Endometrial microvascular endothelial cells (primary cell): ENCODE data around the gene CCDC117. TPM values are rescaled to one million over a fixed set of nuclear protein-coding genes. Genes with fewer than 3 reads are reported as not detected.
"Not testable (repeated sequence)": the region's sequence is repeated elsewhere in the genome, so short reads cannot be mapped to it uniquely, and the experiment has no call there.

Source experiments
- in situ Hi-C: cut with HindIII; loops from 2 replicates; pipeline ENCODE4 v1.10.0; 2017; ENCODE audit warnings: low sequenced_read_pairs, low pct_unique_long_range_greater_than_20kb; ENCODE audit errors: inconsistent ontology term
- total RNA-seq: library from RNA; depleted of rRNA; stranded (reverse); fragments of >200 nt; gene quantifications from one replicate; pipeline ENCODE4 v1.2.3, GENCODE V29; 2015; ENCODE audit errors: inconsistent ontology term

The CCDC117 gene
- total RNA-seq, 1 donor from 2014 or later: 19.6 TPM

- in situ Hi-C loops: no loop called here
Observed at GRCh38 chr22:28820885-28821284, 48.4 kb downstream of the CCDC117 start.

- in situ Hi-C loops: no loop called here
Observed at GRCh38 chr22:28821452-28821851, 49.0 kb downstream of the CCDC117 start.

GRCh38 chr22:28822930-28823551, 50.5 kb downstream of the CCDC117 start:
- in situ Hi-C loops: no loop called here

DNA sequence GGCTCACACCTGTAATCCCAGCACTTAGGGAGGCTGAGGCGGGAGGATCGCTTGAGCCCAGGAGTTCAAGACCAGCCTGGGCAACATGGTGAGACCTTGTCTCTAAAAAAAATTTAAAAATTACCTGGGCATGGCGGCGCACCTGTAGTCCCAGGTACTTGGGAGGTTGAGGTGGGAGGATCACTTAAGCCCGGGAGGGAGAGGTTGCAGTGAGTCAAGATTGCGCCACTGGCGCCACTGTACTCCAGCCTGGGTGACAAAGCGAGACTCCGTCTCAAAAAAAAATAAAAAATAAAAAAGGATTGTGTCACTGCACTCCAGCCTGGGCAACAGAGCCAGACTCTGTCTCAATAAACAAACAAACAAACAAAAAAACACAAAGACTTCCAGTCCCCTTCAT, 52.0 kb downstream of the CCDC117 start:
- in situ Hi-C loops: not testable (repeated sequence)

DNA sequence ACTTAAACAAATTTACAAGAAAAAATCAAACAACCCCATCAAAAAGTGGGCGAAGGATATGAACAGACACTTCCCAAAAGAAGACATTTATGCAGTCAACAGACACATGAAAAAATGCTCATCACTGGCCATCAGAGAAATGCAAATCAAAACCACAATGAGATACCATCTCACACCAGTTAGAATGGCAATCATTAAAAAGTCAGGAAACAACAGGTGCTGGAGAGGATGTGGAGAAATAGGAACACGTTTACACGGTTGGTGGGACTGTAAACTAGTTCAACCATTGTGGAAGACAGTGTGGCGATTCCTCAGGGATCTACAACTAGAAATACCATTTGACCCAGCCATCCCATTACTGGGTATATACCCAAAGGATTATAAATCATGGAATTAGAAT, 53.9 kb downstream of the CCDC117 start:
- in situ Hi-C loops: not testable (repeated sequence)

DNA sequence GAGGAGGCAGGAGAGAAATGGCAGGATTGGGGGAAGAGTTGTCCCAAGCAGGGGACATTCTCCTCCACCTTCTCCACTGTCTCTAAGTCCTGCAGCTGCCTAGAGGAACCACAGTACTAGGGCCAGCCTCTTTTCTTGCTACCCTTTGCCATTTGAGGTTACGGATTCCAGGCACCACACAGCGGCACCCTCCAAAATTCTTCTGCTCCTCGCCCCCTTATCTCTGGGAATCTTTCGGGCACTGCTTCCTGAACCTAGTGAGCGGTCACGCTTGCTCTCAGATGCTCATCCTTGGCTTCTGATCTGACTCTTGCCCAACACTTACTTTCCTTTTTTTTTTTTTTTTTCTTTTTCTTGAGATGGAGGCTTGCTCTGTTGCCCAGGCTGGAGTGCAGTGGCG, 54.4 kb downstream of the CCDC117 start:
- in situ Hi-C loops: no loop called here

GRCh38 chr22:28829358-28830181, 57.1 kb downstream of the CCDC117 start:
- in situ Hi-C loops: no loop called here

- in situ Hi-C loops: no loop called here
Observed at GRCh38 chr22:28830441-28830840, 57.9 kb downstream of the CCDC117 start.

DNA sequence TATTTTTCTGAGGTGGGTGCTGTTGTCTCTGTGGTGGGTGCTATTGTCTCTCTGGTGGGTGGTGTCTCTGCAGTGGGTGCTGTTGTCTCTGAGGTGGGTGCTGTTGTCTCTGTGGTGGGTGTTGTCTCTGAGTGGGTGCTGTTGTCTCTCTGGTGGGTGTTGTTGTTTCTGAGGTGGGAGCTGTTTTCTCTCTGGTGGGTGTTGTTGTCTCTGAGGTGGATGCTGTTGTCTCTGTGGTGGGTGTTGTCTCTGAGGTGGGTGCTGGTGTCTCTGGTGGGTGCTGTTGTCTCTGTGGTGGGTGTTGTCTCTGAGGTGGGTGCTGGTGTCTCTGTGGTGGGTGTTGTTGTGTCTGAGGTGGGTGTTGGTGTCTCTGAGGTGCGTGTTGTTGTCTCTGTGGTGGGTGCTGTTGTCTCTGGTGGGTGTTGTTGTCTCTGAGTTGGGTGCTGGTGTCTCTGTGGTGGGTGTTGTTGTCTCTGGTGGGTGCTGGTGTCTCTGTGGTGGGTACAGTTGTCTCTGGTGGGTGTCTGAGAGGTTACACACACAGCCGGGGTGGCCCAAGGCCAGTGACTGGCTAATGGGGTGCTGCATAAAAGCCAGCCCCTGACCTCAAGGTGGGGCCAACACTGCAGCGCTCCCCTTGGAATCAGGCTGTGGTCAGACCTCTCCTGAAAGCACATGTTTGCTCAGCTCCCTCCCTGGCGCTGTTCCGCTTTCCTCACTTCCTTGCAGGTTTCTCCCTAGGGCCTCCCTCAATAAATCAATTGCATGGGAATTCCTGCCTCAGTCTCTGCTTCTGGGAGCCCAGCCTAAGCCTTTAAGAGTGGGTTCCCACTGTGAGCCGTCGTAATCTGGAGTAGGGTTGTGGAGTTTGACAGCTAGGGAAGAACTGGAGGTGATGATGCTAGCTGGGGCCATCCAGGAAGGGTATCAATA, 58.9 kb downstream of the CCDC117 start:
- in situ Hi-C loops: no loop called here

GRCh38 chr22:28832731-28833130, 60.2 kb downstream of the CCDC117 start:
- in situ Hi-C loops: no loop called here

DNA sequence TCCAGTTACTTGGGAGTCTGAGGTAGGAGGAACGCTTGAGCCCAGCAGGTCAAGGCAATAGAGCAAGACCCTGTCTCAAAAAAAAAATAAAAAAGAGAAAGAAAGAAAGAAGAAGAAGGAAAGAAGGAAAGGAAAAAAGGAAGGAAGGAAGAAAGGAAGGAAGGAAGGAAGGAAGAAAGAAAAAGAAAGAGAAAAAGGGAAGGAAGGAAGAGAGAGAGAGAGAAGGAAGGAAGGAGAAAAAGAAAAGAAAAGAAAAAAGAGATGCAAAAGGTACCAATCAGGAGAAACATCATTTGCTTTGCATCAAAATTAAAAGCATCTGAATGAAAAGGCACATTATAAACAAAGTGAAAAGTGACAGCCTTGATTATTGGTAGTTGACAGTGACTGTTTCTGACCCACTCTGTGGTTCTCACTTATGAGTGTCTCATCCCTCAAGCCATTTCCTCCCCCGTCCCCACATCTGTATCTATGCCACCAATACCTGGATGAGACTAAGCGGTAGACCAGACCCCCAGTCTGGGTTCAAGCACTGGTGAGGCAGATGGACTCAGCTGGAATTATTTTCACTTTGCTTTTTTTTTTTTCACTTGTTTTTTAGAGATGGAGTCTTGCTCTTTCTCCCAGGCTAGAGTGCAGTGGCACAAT, 60.9 kb downstream of the CCDC117 start:
- in situ Hi-C loops: no loop called here

DNA sequence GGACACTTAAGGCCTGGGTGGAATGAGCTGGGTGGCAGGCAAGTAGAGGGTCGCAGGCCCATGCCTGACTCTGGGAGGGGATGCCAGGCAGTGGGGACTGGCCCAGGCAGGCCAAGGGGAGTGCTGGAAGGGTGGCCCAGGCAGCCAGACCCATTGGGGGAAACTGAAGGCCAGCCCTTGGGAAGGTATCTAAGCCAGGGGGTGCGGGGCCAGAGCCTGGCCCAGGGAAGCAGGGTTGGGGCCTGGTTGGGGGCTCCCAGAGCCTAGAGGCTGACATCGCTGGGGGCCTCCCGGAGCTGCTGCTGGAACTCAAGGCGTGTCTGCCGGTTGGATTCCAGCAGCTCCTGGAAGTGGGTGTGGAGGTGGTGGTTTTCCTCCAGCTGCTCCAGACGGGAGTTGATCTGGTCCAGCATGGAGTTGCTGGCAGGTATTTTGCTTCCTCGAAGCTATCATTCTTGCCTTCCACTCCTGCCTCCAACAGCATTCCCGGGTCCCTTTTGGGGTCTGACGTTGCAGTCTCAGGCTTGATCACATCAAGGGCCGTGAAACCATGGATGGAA, 63.2 kb downstream of the CCDC117 start:
- in situ Hi-C loops: no loop called here

- in situ Hi-C loops: no loop called here
Observed at GRCh38 chr22:28837640-28838039, 65.1 kb downstream of the CCDC117 start.

Other genes starting within 250 kb of the CCDC117 start
- gene TTC28, start 92.9 kb upstream of the CCDC117 start, total RNA-seq: 8.2 TPM
- 25.2 TPM for gene CHEK2, start 30.9 kb upstream of the CCDC117 start, total RNA-seq
- gene HSCB, start 30.7 kb upstream of the CCDC117 start, total RNA-seq: 10.6 TPM
- 144 TPM for gene XBP1, start 27.9 kb downstream of the CCDC117 start, total RNA-seq
- gene ZNRF3, start 110.9 kb downstream of the CCDC117 start, total RNA-seq: 8.2 TPM